GM23338 (cell line): Measurements from ENCODE around the gene MRM2.

Experiments used
- CREB1 ChIP-seq: fragments of 250-450 bp; sonication (Bioruptor Pico); IDR thresholded peaks from 2 replicates; pipeline ENCODE4 v1.5.0; 2020; ENCODE audit warnings: low read depth, mild to moderate bottlenecking, moderate library complexity
- EZH2 ChIP-seq: fragments of 200-600 bp; sonication (generic); IDR thresholded peaks from one replicate; pipeline ENCODE4 v1.8.0; 2017; ENCODE audit warnings: antibody characterized with exemption, mild to moderate bottlenecking, low read depth; ENCODE audit not compliant: unreplicated experiment
- EZH2phosphoT487 ChIP-seq: fragments of 200-600 bp; sonication (generic); IDR thresholded peaks from one replicate; pipeline ENCODE4 v1.8.1; 2018; ENCODE audit warnings: antibody characterized with exemption; ENCODE audit not compliant: unreplicated experiment
- POLR2AphosphoS5 ChIP-seq: IDR thresholded peaks from 2 replicates; pipeline ENCODE4 v1.6.1; 2016; ENCODE audit warnings: antibody characterized with exemption, low read depth
- STAT1 ChIP-seq: IDR thresholded peaks from one replicate; pipeline ENCODE4 v1.6.1; 2016; ENCODE audit warnings: antibody characterized with exemption; ENCODE audit not compliant: unreplicated experiment
- TF ChIP-seq, protein P1 (sequence below), 2 experiments: fragments of 200-600 bp in 1 of 2; sonication (generic) in 1 of 2; conservative IDR thresholded peaks; 2 replicates each; pipeline versions ENCODE4 v1.5.1 to v1.6.1; 2016 to 2017; ENCODE audit warnings: antibody characterized with exemption in 2 of 2, low read depth in 2 of 2, mild to moderate bottlenecking in 2 of 2, moderate library complexity in 1 of 2

DNA sequence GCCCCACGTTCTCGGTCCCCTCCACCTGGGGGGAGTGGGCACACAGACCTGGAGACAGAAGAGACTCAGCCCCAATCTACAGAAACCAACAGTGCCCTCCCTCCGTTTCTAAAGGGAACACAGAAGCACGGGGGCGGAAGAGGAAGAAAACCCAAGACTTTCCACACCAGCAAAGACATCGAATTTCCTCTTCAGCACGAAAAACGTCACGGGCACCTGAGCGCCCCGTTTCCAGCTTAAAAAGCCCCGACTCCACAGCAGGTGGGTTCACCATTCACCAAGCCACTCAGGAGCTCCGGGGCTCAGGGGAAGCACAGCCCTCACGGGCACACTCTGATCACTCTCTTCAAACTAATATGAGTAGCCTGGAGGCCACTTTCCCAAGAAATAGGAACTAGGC is 19.6 kb upstream of the MRM2 start:
- TF ChIP-seq, protein P1, sequence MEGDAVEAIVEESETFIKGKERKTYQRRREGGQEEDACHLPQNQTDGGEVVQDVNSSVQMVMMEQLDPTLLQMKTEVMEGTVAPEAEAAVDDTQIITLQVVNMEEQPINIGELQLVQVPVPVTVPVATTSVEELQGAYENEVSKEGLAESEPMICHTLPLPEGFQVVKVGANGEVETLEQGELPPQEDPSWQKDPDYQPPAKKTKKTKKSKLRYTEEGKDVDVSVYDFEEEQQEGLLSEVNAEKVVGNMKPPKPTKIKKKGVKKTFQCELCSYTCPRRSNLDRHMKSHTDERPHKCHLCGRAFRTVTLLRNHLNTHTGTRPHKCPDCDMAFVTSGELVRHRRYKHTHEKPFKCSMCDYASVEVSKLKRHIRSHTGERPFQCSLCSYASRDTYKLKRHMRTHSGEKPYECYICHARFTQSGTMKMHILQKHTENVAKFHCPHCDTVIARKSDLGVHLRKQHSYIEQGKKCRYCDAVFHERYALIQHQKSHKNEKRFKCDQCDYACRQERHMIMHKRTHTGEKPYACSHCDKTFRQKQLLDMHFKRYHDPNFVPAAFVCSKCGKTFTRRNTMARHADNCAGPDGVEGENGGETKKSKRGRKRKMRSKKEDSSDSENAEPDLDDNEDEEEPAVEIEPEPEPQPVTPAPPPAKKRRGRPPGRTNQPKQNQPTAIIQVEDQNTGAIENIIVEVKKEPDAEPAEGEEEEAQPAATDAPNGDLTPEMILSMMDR (conservative IDR thresholded peaks at IDR 0.05; ENCODE audit: low read depth in 2 of 2) = no peak
- TF ChIP-seq POLR2AphosphoS5 = no peak
- no peak for TF ChIP-seq EZH2phosphoT487
- TF ChIP-seq EZH2 = no peak
- no peak for TF ChIP-seq CREB1 (CRISPR knock-in tag)
- TF ChIP-seq STAT1 = no peak
